ENCODE measurements around the gene BMX. TPM values are rescaled to one million over a fixed set of nuclear protein-coding genes. Genes with fewer than 3 reads are reported as not detected.

Gene BMX
- total RNA-seq, 1 experiment from 2014 or later, result not detected

GRCh38 chrX:15492469-15492868, 8.1 kb upstream of the BMX start:
- peak overlapping the region; percentile 67 for H3K4me2 ChIP-seq (ENCODE audit: insufficient read depth, insufficient read length, low read length)
- no peaks in the 10 kb centered on the region for H3K27me3 Mint-ChIP-seq (ENCODE audit: low read depth)
- peak overlapping the region; percentile 60 for H3K9ac ChIP-seq (ENCODE audit: extremely low read depth, insufficient read length, low read length)
- H2BK12ac ChIP-seq (ENCODE audit: insufficient read length, low read depth, low read length), result no peak overlapping the region
- no peak overlapping the region for H3K14ac ChIP-seq (ENCODE audit: insufficient read depth, low read length)
- no peak overlapping the region for H2BK120ac ChIP-seq (ENCODE audit: low read depth, low read length, poor library complexity, severe bottlenecking)
- H4K5ac ChIP-seq (ENCODE audit: insufficient read length, low read depth, low read length), result no peak overlapping the region
- no peak for DNase-seq
- H2AFZ ChIP-seq (ENCODE audit: low read length), result no peak overlapping the region
- H3K27ac Mint-ChIP-seq, result peak overlapping the region; percentile 96 to 97 (median 96); a peak in 4 of 7 replicates
- no peaks in the 10 kb centered on the region for H3K27me3 ChIP-seq (ENCODE audit: insufficient read depth, low read length)
- H3T11ph ChIP-seq (ENCODE audit: low read length), result no peak overlapping the region
- H3K56ac ChIP-seq (ENCODE audit: insufficient read length, low read depth, low read length), result no peak overlapping the region
- no CpG with 5 or more reads among the region's 5 CpGs for WGBS (ENCODE audit: extremely low coverage, insufficient read length, low lambda C conversion rate)
- no peaks in the 10 kb centered on the region; the same call in 1 of the 2 replicates for H3K4me1 ChIP-seq (ENCODE audit: insufficient read depth, low read length)
- no peaks in the 10 kb centered on the region for H3K79me1 ChIP-seq (ENCODE audit: insufficient read depth, low read depth, low read length, poor library complexity, severe bottlenecking)
- peaks cover 13 to 20% (median 17%) of the 10 kb centered on the region in 3 experiments for H3K36me3 Mint-ChIP-seq (ENCODE audit: insufficient read depth in 1 of 3, low read depth in 3 of 3)
- no peak overlapping the region for H4K91ac ChIP-seq (ENCODE audit: insufficient read length, low read depth, low read length)
- no peak overlapping the region for H3K23ac ChIP-seq (ENCODE audit: insufficient read length, low read depth, low read length)
- no peak overlapping the region for H3K27ac ChIP-seq (ENCODE audit: insufficient read length, low read depth, low read length)
- H3K9me3 Mint-ChIP-seq, result no peaks in the 10 kb centered on the region
- H3K18ac ChIP-seq (ENCODE audit: insufficient read length, low read depth, low read length), result no peak overlapping the region
- H4K20me1 ChIP-seq (ENCODE audit: control insufficient read depth, insufficient read depth, insufficient read length), result no peaks in the 10 kb centered on the region
- H3K4ac ChIP-seq (ENCODE audit: low read depth, low read length), result no peak overlapping the region
- H3K9me3 ChIP-seq (ENCODE audit: control insufficient read depth, low read depth, low read length), result no peaks in the 10 kb centered on the region
- H4K8ac ChIP-seq (replicated peaks; ENCODE audit: insufficient read length, low read depth, low read length), result no peak overlapping the region
- no peak overlapping the region for H2AK5ac ChIP-seq (ENCODE audit: insufficient read length, low read length)
- H2BK15ac ChIP-seq (ENCODE audit: low read depth, low read length), result no peak overlapping the region
- H3K23me2 ChIP-seq (ENCODE audit: insufficient read length, low read depth, low read length, poor library complexity, severe bottlenecking), result peaks cover 3% of the 10 kb centered on the region
- no peak overlapping the region for H2BK20ac ChIP-seq (ENCODE audit: low read depth, low read length, poor library complexity, severe bottlenecking)
- no peak overlapping the region for H2BK5ac ChIP-seq (ENCODE audit: insufficient read length, low read length)
- no peak for TF ChIP-seq CTCF (conservative IDR thresholded peaks at IDR 0.05)
- H3K4me3 Mint-ChIP-seq, result peak overlapping the region; percentile 84 to 88
- no peaks in the 10 kb centered on the region for H3K79me2 ChIP-seq (ENCODE audit: insufficient read depth, low read length)
- H3K4me1 Mint-ChIP-seq, result peaks cover 18% of the 10 kb centered on the region in 2 experiments

Measured in H9 (cell line).